D721Med (cell line): Measurements from ENCODE around the gene PPP3CA.

ENCODE experiments used
- DNase-seq: peaks from one replicate; pipeline ENCODE4 v3.0.0; 2011; ENCODE audit warnings: low spot score; ENCODE audit not compliant: insufficient read length
- FAIRE-seq: peaks from 2 replicates; lab custom pipeline; 2011; peaks lifted over from hg19 to GRCh38; lab: Jason Lieb, UNC
- CTCF ChIP-seq: IDR thresholded peaks from 2 replicates; pipeline ENCODE4 v1.5.1; 2012; ENCODE audit warnings: mild to moderate bottlenecking, control low read depth; ENCODE audit not compliant: insufficient read depth; ENCODE audit errors: missing control alignments

The PPP3CA gene

DNA sequence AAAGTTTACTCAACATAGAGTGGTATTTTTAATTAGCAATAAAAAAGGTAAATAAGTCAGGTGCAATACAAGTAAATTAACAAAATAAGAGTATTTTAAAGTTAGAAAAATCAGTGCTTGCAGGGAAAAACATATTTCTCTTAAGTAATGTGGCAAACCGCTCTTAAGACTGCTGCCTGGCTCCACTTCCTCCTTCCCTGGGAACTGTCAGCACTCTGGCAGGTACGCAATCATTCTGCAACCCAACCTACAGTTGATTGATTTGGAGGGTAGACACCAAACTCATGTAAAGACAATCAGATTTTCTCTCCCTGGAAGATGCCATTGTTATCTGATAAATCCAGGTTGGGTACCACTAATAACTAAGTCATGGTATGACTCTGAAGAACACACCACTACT lies 63.9 kb downstream of the PPP3CA start:
- TF ChIP-seq CTCF, result no peak
- no peak for DNase-seq

DNA sequence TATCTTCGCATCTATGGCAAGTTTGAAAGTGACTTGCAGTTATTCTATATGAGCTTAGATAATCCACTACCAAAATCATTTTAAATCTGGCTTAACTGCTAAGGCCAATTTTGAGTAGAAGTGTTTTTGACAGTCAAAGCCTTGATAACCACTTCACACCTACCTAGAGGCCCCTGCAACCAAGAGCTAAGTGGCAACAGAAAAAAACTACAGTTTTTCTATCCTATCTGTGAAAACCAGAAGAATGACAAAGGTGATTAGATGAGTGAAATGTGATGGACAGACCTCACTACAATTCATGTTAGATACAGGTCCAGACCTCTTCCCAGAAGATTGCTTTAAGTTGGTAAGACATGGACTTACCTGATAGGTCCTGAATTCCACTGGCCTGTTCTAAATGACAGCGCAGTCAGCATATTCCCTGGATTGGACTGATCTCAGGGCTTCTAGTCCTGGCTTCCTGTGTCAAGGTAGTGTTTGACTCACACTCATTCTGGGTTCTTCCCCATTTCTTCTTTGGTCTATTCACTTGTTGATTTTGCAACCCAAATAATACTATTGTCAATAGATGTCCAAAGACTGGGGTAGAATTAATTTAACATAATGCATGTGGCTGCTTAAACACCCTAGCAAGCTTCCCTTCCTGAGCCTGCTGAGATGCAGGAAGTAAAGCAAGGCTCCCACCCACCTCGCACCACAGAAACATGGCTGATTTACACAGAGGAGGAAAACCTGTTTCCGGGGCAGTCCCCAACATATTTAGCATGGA lies 65.1 kb downstream of the PPP3CA start:
- TF ChIP-seq CTCF, result no peak
- FAIRE-seq, result no peak
- no peak for DNase-seq

More for the DNA sequence above, 63.9 kb downstream of the PPP3CA start:
- FAIRE-seq, result no peak

- DNase-seq, result no peak
- FAIRE-seq, result no peak
- no peak for TF ChIP-seq CTCF
Measured at GRCh38 chr4:101280866-101281600, 66.3 kb downstream of the PPP3CA start.

- FAIRE-seq, result no peak
- TF ChIP-seq CTCF, result no peak
- DNase-seq, result no peak
Measured at GRCh38 chr4:101279377-101279871, 67.9 kb downstream of the PPP3CA start.

DNA sequence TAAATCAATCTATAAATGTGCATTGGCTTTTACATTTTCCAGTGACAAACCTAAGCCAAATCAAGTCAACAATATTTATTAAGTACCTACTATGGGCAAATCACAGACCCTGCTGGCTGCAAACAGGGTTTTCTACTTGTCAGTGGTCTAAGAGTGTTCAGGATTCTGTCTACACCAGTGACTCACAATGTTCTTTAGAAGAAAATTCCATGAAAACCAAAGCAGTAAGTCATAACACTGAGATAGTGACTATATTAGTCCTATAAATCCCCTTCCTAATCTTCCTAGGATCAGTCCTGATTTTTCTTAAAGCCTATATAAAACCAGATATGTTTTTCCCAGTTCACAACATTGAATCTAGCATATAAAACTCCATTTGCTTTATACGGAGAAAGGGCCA lies 69.7 kb downstream of the PPP3CA start:
- DNase-seq, result no peak
- peak; percentile 66 for FAIRE-seq

DNA sequence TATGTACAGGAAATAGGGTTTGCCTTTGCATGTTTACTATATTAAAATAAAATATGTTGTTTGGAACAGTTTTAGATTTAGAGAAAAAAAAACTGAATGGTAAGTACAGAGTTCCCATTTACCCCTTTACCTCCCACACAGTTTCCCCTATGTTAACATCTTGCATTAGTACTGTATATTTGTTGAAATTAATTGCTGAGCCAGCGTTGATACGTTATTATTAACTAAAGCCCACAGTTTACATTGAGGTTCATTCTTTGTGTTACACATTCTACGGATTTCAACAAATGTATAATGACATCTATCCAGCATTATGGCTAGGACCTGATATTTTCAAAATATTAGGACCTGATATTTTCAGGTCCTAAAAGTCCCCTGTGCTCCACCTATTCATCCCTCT lies 70.7 kb downstream of the PPP3CA start:
- DNase-seq (no peak), FAIRE-seq (no peak)
- no peak for TF ChIP-seq CTCF

More for the DNA sequence above, 69.7 kb downstream of the PPP3CA start:
- TF ChIP-seq CTCF, result no peak
